B cell (primary cell): Measurements from ENCODE around the gene SRGAP2B.
"Not testable (repeated sequence)": the region's sequence is repeated elsewhere in the genome, so short reads cannot be mapped to it uniquely, and the experiment has no call there.

Experiments
- CTCF ChIP-seq: fragments of 200-600 bp; IDR thresholded peaks from one replicate; pipeline ENCODE4 v1.8.0; 2022; ENCODE audit warnings: antibody characterized with exemption, mild to moderate bottlenecking
- EZH2 ChIP-seq: IDR thresholded peaks from 2 replicates; pipeline ENCODE4 v1.6.1; 2012; ENCODE audit warnings: borderline replicate concordance, low read depth, mild to moderate bottlenecking, moderate library complexity, low read length; ENCODE audit not compliant: insufficient read depth, poor library complexity, severe bottlenecking

GRCh38 chr1:145015744-145016491, 79.2 kb downstream of the SRGAP2B start:
- TF ChIP-seq EZH2, CTCF: not testable (repeated sequence)
